Measurements from ENCODE around the gene RPTOR. TPM values are rescaled to one million over a fixed set of nuclear protein-coding genes. Genes with fewer than 3 reads are reported as not detected.

RPTOR gene
- total RNA-seq, 1 experiment from 2014 or later: 46.2 TPM

DNA sequence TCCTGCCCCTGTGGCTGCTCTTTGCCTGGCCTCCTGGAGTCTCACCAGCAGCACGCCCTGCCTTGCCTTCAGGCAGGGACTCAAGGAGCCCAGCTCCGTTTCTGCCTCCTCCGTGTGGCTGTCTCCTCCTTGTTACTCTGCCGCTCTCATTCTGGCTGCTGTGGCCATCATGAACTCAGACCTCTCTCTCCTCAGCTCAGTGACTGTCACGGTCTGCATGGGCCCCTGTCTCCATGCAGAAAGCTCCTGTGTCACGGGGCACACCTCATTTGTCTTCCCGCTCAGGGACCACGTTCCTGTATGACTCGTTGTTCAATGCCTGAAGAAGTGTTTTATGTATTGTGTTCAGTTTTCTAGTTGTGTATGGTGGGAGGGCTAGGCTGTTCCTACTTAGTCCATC, 25.3 kb downstream of the RPTOR start:
- peaks cover 86% of the 10 kb centered on the region for H3K79me2 ChIP-seq (ENCODE audit: low read length)

GRCh38 chr17:80573701-80574100, 29.1 kb downstream of the RPTOR start:
- no peak overlapping the region for H3K4me2 ChIP-seq (ENCODE audit: low read length)
- POLR2A ChIA-PET (ENCODE audit: unreplicated experiment): interaction anchor here (0.7 kb wide), 1 partner anchor 23 kb away, joined by 3 read pairs; no protein-coding TSS in a partner anchor
- no peaks in the 10 kb centered on the region for H3K4me1 ChIP-seq (ENCODE audit: insufficient read depth, low read length)
- CTCF ChIA-PET: interaction anchor here (0.6 kb wide), 1 partner anchor 14 kb away, joined by 5 read pairs; no protein-coding TSS in a partner anchor
- H3K79me2 ChIP-seq (ENCODE audit: low read length): peaks cover 84% of the 10 kb centered on the region
- no peak for DNase-seq
- no peaks in the 10 kb centered on the region for H3F3A ChIP-seq (ENCODE audit: low read length, unreplicated experiment)
- H2AFZ ChIP-seq (ENCODE audit: low read length): no peak overlapping the region
- no peak overlapping the region for H3K4me3 ChIP-seq (ENCODE audit: low read length)
- no TSS peak for BruUV-seq (replicated peaks)
- intact Hi-C loops (cut with micrococcal nuclease): loop anchor here (2.0 kb wide), 1 partner anchor 99 kb away; no protein-coding TSS in a partner anchor
- H3K9me2 ChIP-seq (replicated peaks; ENCODE audit: low read length): no peaks in the 10 kb centered on the region
- TF ChIP-seq, protein P1, sequence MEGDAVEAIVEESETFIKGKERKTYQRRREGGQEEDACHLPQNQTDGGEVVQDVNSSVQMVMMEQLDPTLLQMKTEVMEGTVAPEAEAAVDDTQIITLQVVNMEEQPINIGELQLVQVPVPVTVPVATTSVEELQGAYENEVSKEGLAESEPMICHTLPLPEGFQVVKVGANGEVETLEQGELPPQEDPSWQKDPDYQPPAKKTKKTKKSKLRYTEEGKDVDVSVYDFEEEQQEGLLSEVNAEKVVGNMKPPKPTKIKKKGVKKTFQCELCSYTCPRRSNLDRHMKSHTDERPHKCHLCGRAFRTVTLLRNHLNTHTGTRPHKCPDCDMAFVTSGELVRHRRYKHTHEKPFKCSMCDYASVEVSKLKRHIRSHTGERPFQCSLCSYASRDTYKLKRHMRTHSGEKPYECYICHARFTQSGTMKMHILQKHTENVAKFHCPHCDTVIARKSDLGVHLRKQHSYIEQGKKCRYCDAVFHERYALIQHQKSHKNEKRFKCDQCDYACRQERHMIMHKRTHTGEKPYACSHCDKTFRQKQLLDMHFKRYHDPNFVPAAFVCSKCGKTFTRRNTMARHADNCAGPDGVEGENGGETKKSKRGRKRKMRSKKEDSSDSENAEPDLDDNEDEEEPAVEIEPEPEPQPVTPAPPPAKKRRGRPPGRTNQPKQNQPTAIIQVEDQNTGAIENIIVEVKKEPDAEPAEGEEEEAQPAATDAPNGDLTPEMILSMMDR (conservative IDR thresholded peaks at IDR 0.05; ENCODE audit: low read depth, low read length): no peak
- no peak for TF ChIP-seq EZH2phosphoT487 (IDR thresholded peaks at IDR 0.05; ENCODE audit: borderline replicate concordance, low read length)
- no peak for TF ChIP-seq EZH2 (IDR thresholded peaks at IDR 0.05; ENCODE audit: low read length, unreplicated experiment)
- no peaks in the 10 kb centered on the region for H3K27me3 ChIP-seq (ENCODE audit: low read length)
- ATAC-seq: no peak
- H3K36me3 ChIP-seq (ENCODE audit: low read depth, low read length): no peaks in the 10 kb centered on the region; the same call in 1 of the 2 replicates
- no peaks in the 10 kb centered on the region for H3K9me3 ChIP-seq (ENCODE audit: low read length)
- peaks cover 21% of the 10 kb centered on the region for H4K20me1 ChIP-seq (ENCODE audit: low read length)
- no peak overlapping the region for H3K27ac ChIP-seq (ENCODE audit: low read length)
- no peak overlapping the region for H3K9ac ChIP-seq (ENCODE audit: low read length)

More for the DNA sequence above, 25.3 kb downstream of the RPTOR start:
- ChIA-PET POLR2A (ENCODE audit: unreplicated experiment) (no interaction called here), CTCF (no interaction called here)
- H3K27me3 ChIP-seq (ENCODE audit: low read length): no peaks in the 10 kb centered on the region
- TF ChIP-seq EZH2 (IDR thresholded peaks at IDR 0.05; ENCODE audit: low read length, unreplicated experiment) (no peak), EZH2phosphoT487 (IDR thresholded peaks at IDR 0.05; ENCODE audit: borderline replicate concordance, low read length) (no peak)
- TF ChIP-seq, protein P1 (conservative IDR thresholded peaks at IDR 0.05; ENCODE audit: low read depth, low read length): no peak
- no TSS peak for BruUV-seq (replicated peaks)
- no peak overlapping the region for H3K4me3 ChIP-seq (ENCODE audit: low read length)
- H3K9me3 ChIP-seq (ENCODE audit: low read length): no peaks in the 10 kb centered on the region
- no peaks in the 10 kb centered on the region for H3K4me1 ChIP-seq (ENCODE audit: insufficient read depth, low read length)
- no peaks in the 10 kb centered on the region for H3K9me2 ChIP-seq (replicated peaks; ENCODE audit: low read length)
- H3K36me3 ChIP-seq (ENCODE audit: low read depth, low read length): no peaks in the 10 kb centered on the region
- H3K9ac ChIP-seq (ENCODE audit: low read length): no peak overlapping the region
- H4K20me1 ChIP-seq (ENCODE audit: low read length): peaks cover 30% of the 10 kb centered on the region
- H3K27ac ChIP-seq (ENCODE audit: low read length): no peak overlapping the region
- no peak overlapping the region for H2AFZ ChIP-seq (ENCODE audit: low read length)
- H3F3A ChIP-seq (ENCODE audit: low read length, unreplicated experiment): no peaks in the 10 kb centered on the region
- ATAC-seq: no peak; the same call in 1 of the 2 replicates
- H3K4me2 ChIP-seq (ENCODE audit: low read length): no peak overlapping the region
- no peak for DNase-seq
- intact Hi-C loops (cut with micrococcal nuclease): no loop called here

GRCh38 chr17:80574496-80574895, 29.9 kb downstream of the RPTOR start:
- no peak for TF ChIP-seq EZH2 (IDR thresholded peaks at IDR 0.05; ENCODE audit: low read length, unreplicated experiment)
- TF ChIP-seq EZH2phosphoT487 (IDR thresholded peaks at IDR 0.05; ENCODE audit: borderline replicate concordance, low read length): no peak
- TF ChIP-seq, protein P1 (conservative IDR thresholded peaks at IDR 0.05; ENCODE audit: low read depth, low read length): no peak
- ATAC-seq (no peak), DNase-seq (no peak)
- Histone ChIP-seq H3F3A (ENCODE audit: low read length, unreplicated experiment) (no peaks in the 10 kb centered on the region), H3K9me2 (replicated peaks; ENCODE audit: low read length) (no peaks in the 10 kb centered on the region), H3K9ac (ENCODE audit: low read length) (no peak overlapping the region), H3K36me3 (ENCODE audit: low read depth, low read length) (no peaks in the 10 kb centered on the region; the same call in 1 of the 2 replicates), H3K4me1 (ENCODE audit: insufficient read depth, low read length) (no peaks in the 10 kb centered on the region), H3K4me2 (ENCODE audit: low read length) (no peak overlapping the region), H2AFZ (ENCODE audit: low read length) (no peak overlapping the region), H4K20me1 (ENCODE audit: low read length) (peaks cover 16% of the 10 kb centered on the region), H3K4me3 (ENCODE audit: low read length) (no peak overlapping the region), H3K27ac (ENCODE audit: low read length) (no peak overlapping the region), H3K79me2 (ENCODE audit: low read length) (peaks cover 81% of the 10 kb centered on the region), H3K9me3 (ENCODE audit: low read length) (no peaks in the 10 kb centered on the region), H3K27me3 (ENCODE audit: low read length) (no peaks in the 10 kb centered on the region)
- BruUV-seq (replicated peaks): no TSS peak
- CTCF ChIA-PET: interaction anchor here (0.7 kb wide), 1 partner anchor 54 kb away, joined by 6 read pairs; no protein-coding TSS in a partner anchor
- POLR2A ChIA-PET (ENCODE audit: unreplicated experiment): interaction anchor here (0.7 kb wide), 1 partner anchor 22 kb away, joined by 3 read pairs; no protein-coding TSS in a partner anchor
- intact Hi-C loops (cut with micrococcal nuclease): loop anchor here (2.0 kb wide), 1 partner anchor 100 kb away; no protein-coding TSS in a partner anchor
